H9 (cell line): ENCODE results near the gene APLF. TPM values are rescaled to one million over a fixed set of nuclear protein-coding genes. Genes with fewer than 3 reads are reported as not detected.

Source experiments
- DNase-seq: peaks from one replicate; pipeline ENCODE4 v3.0.0-alpha.2; 2017
- H2AFZ ChIP-seq: one replicate; pipeline ENCODE4 v1.6.1; 2013; ENCODE audit warnings: mild to moderate bottlenecking, low read length, control low read depth, moderate library complexity
- H2AK5ac ChIP-seq: 2 replicates; pipeline ENCODE4 v1.6.1; 2013; ENCODE audit warnings: low read length, control low read depth, mixed read lengths; ENCODE audit not compliant: insufficient read length
- H2BK120ac ChIP-seq: one replicate; pipeline ENCODE4 v1.6.1; 2013; ENCODE audit warnings: low read depth, mild to moderate bottlenecking, low read length, control low read depth, inconsistent platforms; ENCODE audit not compliant: poor library complexity, severe bottlenecking
- H2BK12ac ChIP-seq: 2 replicates; pipeline ENCODE4 v1.6.1; 2013; ENCODE audit warnings: low read length, control low read depth, mixed read lengths, low read depth; ENCODE audit not compliant: insufficient read length
- H2BK15ac ChIP-seq: 2 replicates; pipeline ENCODE4 v1.6.1; 2013; ENCODE audit warnings: low read depth, low read length, control low read depth
- H2BK20ac ChIP-seq: one replicate; pipeline ENCODE4 v1.6.1; 2013; ENCODE audit warnings: low read depth, mild to moderate bottlenecking, low read length, control low read depth, inconsistent platforms; ENCODE audit not compliant: poor library complexity, severe bottlenecking
- H2BK5ac ChIP-seq: 2 replicates; pipeline ENCODE4 v1.6.1; 2013; ENCODE audit warnings: low read length, control low read depth, mixed read lengths; ENCODE audit not compliant: insufficient read length
- H3K14ac ChIP-seq: 2 replicates; pipeline ENCODE4 v1.6.1; 2013; ENCODE audit warnings: low read length, control low read depth; ENCODE audit not compliant: insufficient read depth
- H3K18ac ChIP-seq: 2 replicates; pipeline ENCODE4 v1.6.1; 2013; ENCODE audit warnings: low read depth, mild to moderate bottlenecking, mixed read lengths, low read length, control low read depth; ENCODE audit not compliant: insufficient read length
- H3K23ac ChIP-seq: 2 replicates; pipeline ENCODE4 v1.6.1; 2013; ENCODE audit warnings: low read length, control low read depth, mixed read lengths, low read depth; ENCODE audit not compliant: insufficient read length
- H3K23me2 ChIP-seq: 2 replicates; pipeline ENCODE4 v1.6.1; 2013; ENCODE audit warnings: low read depth, mild to moderate bottlenecking, mixed read lengths, low read length, control low read depth; ENCODE audit not compliant: insufficient read length, poor library complexity, severe bottlenecking
- H3K27ac ChIP-seq: 2 replicates; pipeline ENCODE4 v1.5.1; 2013; ENCODE audit warnings: low read length, control low read depth, mixed read lengths, low read depth; ENCODE audit not compliant: insufficient read length
- H3K27me3 ChIP-seq: 2 replicates; pipeline ENCODE4 v1.6.1; 2013; ENCODE audit warnings: low read length, control low read depth, inconsistent platforms; ENCODE audit not compliant: insufficient read depth
- H3K4ac ChIP-seq: 2 replicates; pipeline ENCODE4 v1.6.1; 2013; ENCODE audit warnings: low read depth, mild to moderate bottlenecking, control low read depth, inconsistent platforms, low read length, moderate library complexity
- H3K4me1 ChIP-seq: 2 replicates; pipeline ENCODE4 v1.6.1; 2013; ENCODE audit warnings: low read length, control low read depth, inconsistent platforms; ENCODE audit not compliant: insufficient read depth
- H3K4me2 ChIP-seq: 2 replicates; pipeline ENCODE4 v1.6.1; 2013; ENCODE audit warnings: low read length, control low read depth, mixed read lengths; ENCODE audit not compliant: insufficient read length, insufficient read depth
- H3K56ac ChIP-seq: 2 replicates; pipeline ENCODE4 v1.6.1; 2013; ENCODE audit warnings: low read depth, mild to moderate bottlenecking, mixed read lengths, low read length, control low read depth; ENCODE audit not compliant: insufficient read length
- H3K79me1 ChIP-seq: 2 replicates; pipeline ENCODE4 v1.6.1; 2013; ENCODE audit warnings: low read depth, mild to moderate bottlenecking, moderate library complexity, low read length, control low read depth, inconsistent platforms; ENCODE audit not compliant: insufficient read depth, poor library complexity, severe bottlenecking
- H3K79me2 ChIP-seq: 2 replicates; pipeline ENCODE4 v1.6.1; 2013; ENCODE audit warnings: low read length, control low read depth, inconsistent platforms; ENCODE audit not compliant: insufficient read depth
- H3K9ac ChIP-seq: 2 replicates; pipeline ENCODE4 v1.6.1; 2013; ENCODE audit warnings: low read length, control low read depth, mixed read lengths; ENCODE audit not compliant: insufficient read length; ENCODE audit errors: extremely low read depth
- H3K9me3 ChIP-seq: one replicate; pipeline ENCODE4 v1.6.1; 2013; ENCODE audit warnings: low read depth, low read length, inconsistent platforms; ENCODE audit not compliant: control insufficient read depth
- H3T11ph ChIP-seq: one replicate; pipeline ENCODE4 v1.6.1; 2013; ENCODE audit warnings: mild to moderate bottlenecking, low read length, control low read depth, inconsistent platforms
- H4K20me1 ChIP-seq: one replicate; pipeline ENCODE4 v1.6.1; 2013; ENCODE audit not compliant: control insufficient read depth, insufficient read length, insufficient read depth
- H4K5ac ChIP-seq: 2 replicates; pipeline ENCODE4 v1.6.1; 2013; ENCODE audit warnings: low read depth, mild to moderate bottlenecking, mixed read lengths, low read length, control low read depth; ENCODE audit not compliant: insufficient read length
- H4K8ac ChIP-seq: replicated peaks from 2 replicates; pipeline ENCODE4 v1.6.1; 2013; ENCODE audit warnings: low read length, control low read depth, mixed read lengths, low read depth; ENCODE audit not compliant: insufficient read length
- H4K91ac ChIP-seq: 2 replicates; pipeline ENCODE4 v1.6.1; 2013; ENCODE audit warnings: low read depth, mild to moderate bottlenecking, moderate library complexity, mixed read lengths, low read length, control low read depth; ENCODE audit not compliant: insufficient read length
- H3K27ac Mint-ChIP-seq, 3 experiments: 2 replicates in 2 of 3; 3 replicates in 1 of 3; pipeline ENCODE4 v1.8.0; 2020 to 2021; ENCODE audit warnings: mixed read lengths in 3 of 3, mild to moderate bottlenecking in 1 of 3, moderate library complexity in 1 of 3
- H3K27me3 Mint-ChIP-seq: 2 replicates; pipeline ENCODE4 v1.8.0; 2021; ENCODE audit warnings: low read depth, mild to moderate bottlenecking, moderate library complexity, mixed read lengths
- H3K36me3 Mint-ChIP-seq, 3 experiments: 2 replicates in 2 of 3; 3 replicates in 1 of 3; pipeline ENCODE4 v1.8.0; 2020 to 2021; ENCODE audit warnings: low read depth in 3 of 3, mixed read lengths in 3 of 3; ENCODE audit not compliant: insufficient read depth in 1 of 3
- H3K4me1 Mint-ChIP-seq, 2 experiments: 2 replicates each; pipeline ENCODE4 v1.8.0; 2020; ENCODE audit warnings: mixed read lengths in 2 of 2
- H3K4me3 Mint-ChIP-seq, 2 experiments: 2 replicates in 1 of 2; 3 replicates in 1 of 2; pipeline ENCODE4 v1.8.0; 2020 to 2021; ENCODE audit warnings: mild to moderate bottlenecking in 2 of 2, mixed read lengths in 2 of 2, moderate library complexity in 1 of 2
- H3K9me3 Mint-ChIP-seq, 2 experiments: 2 replicates in 1 of 2; 3 replicates in 1 of 2; pipeline ENCODE4 v1.8.0; 2020; ENCODE audit warnings: mild to moderate bottlenecking in 2 of 2, mixed read lengths in 2 of 2, moderate library complexity in 1 of 2
- WGBS: extraction: QIAGEN DNeasy Blood & Tissue Kit; methylation state at CpG from one replicate; pipeline ENCODE4 v1.1.7; 2013; ENCODE audit warnings: missing lambda C conversion rate, low lambda C conversion rate, mixed read lengths; ENCODE audit not compliant: insufficient read length; ENCODE audit errors: extremely low coverage; 5-methylcytosine and 5-hydroxymethylcytosine counted together
- total RNA-seq: library from RNA; stranded (reverse); gene quantifications from 2 replicates; pipeline ENCODE4 v1.2.1, GENCODE V29; 2021
- TF ChIP-seq, protein P1 (sequence below): fragments of 200-600 bp; sonication (generic); conservative IDR thresholded peaks from 3 replicates; pipeline ENCODE4 v1.8.0; 2021; ENCODE audit warnings: antibody characterized with exemption, mild to moderate bottlenecking

The APLF gene
- total RNA-seq, 1 experiment from 2014 or later = 3.7 TPM

DNA sequence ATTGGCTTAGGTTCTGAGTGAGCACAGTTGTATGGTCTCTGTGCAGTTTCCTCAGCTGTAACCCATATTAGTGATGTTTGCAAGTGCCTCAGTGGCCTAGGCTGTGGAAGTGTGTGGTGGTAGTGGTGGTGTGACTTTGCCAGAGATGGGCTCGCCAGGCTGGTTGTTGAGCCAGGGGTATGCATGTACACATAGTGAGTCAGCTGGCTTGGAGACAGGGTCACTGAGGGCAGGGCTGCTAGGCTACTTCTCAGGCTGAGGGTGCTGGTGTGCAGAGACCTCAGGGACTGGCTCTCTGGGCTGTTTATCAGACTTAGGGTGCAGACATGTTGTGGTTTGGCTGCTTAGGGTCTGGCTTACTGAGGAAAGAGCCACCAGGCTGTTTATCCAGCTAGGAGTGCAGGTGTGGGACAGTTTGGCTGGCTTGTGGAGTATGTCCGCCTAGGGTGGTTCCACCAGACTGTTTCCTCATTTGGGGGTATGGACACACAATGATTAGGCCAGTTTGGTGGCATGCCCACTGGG lies 15.0 kb downstream of the APLF start:
- H3K27ac Mint-ChIP-seq = no peak overlapping the region
- no peaks in the 10 kb centered on the region for H3K36me3 Mint-ChIP-seq
- no peaks in the 10 kb centered on the region for H3K9me3 Mint-ChIP-seq
- Histone ChIP-seq H3K4ac (no peak overlapping the region), H2AK5ac (no peak overlapping the region), H2BK120ac (no peak overlapping the region), H3K27ac (no peak overlapping the region), H3K14ac (no peak overlapping the region; the same call in 1 of the 2 replicates), H3K23me2 (no peaks in the 10 kb centered on the region), H3K23ac (no peak overlapping the region), H3K4me2 (no peak overlapping the region), H3T11ph (no peak overlapping the region), H4K5ac (no peak overlapping the region), H2BK15ac (no peak overlapping the region), H3K27me3 (no peaks in the 10 kb centered on the region), H3K79me2 (no peaks in the 10 kb centered on the region), H2BK5ac (no peak overlapping the region), H3K4me1 (no peaks in the 10 kb centered on the region), H3K56ac (no peak overlapping the region), H4K91ac (no peak overlapping the region), H3K79me1 (no peaks in the 10 kb centered on the region), H3K18ac (no peak overlapping the region), H2BK20ac (no peak overlapping the region), H4K8ac (no peak overlapping the region), H4K20me1 (peaks cover 3% of the 10 kb centered on the region), H3K9ac (no peak overlapping the region), H3K9me3 (no peaks in the 10 kb centered on the region), H2AFZ (no peak overlapping the region), H2BK12ac (no peak overlapping the region)
- no peak for DNase-seq
- TF ChIP-seq, protein P1, sequence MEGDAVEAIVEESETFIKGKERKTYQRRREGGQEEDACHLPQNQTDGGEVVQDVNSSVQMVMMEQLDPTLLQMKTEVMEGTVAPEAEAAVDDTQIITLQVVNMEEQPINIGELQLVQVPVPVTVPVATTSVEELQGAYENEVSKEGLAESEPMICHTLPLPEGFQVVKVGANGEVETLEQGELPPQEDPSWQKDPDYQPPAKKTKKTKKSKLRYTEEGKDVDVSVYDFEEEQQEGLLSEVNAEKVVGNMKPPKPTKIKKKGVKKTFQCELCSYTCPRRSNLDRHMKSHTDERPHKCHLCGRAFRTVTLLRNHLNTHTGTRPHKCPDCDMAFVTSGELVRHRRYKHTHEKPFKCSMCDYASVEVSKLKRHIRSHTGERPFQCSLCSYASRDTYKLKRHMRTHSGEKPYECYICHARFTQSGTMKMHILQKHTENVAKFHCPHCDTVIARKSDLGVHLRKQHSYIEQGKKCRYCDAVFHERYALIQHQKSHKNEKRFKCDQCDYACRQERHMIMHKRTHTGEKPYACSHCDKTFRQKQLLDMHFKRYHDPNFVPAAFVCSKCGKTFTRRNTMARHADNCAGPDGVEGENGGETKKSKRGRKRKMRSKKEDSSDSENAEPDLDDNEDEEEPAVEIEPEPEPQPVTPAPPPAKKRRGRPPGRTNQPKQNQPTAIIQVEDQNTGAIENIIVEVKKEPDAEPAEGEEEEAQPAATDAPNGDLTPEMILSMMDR = no peak
- no peaks in the 10 kb centered on the region; the same call in 1 of the 2 replicates for H3K27me3 Mint-ChIP-seq
- H3K4me3 Mint-ChIP-seq = no peak overlapping the region
- H3K4me1 Mint-ChIP-seq = peaks cover 8 to 9% of the 10 kb centered on the region in 2 experiments
- no CpG with 5 or more reads among the region's 2 CpGs for WGBS
